HCT116 (cell line): ENCODE measurements around the gene NFE2. TPM values are rescaled to one million over a fixed set of nuclear protein-coding genes. Genes with fewer than 3 reads are reported as not detected.

Experiments
- ATAC-seq: fragments of 200-7000 bp; cut with Tn5 transposase; 2 replicates; pipeline ENCODE4 v1.9.1; 2020; ENCODE audit warnings: mild to moderate bottlenecking, moderate library complexity
- BruUV-seq: library from RNA; stranded (reverse); fragments of 400-500 nt; replicated peaks from 2 replicates; lab custom pipeline; 2021; lab: Mats Ljungman, UMichigan
- CTCF ChIA-PET: fragments of 300-600 bp; sonication (Branson Sonifier 250); formaldehyde crosslinking; loops from one replicate; lab custom pipeline; 2021; ENCODE audit warnings: antibody characterized with exemption; lab: Charles Lee
- POLR2A ChIA-PET: fragments of 300-600, 350-600 bp; sonication (Branson Sonifier 250); formaldehyde crosslinking; loops from one replicate; lab custom pipeline; 2021; ENCODE audit warnings: antibody characterized with exemption; lab: Charles Lee
- RAD21 ChIA-PET, 2 experiments: fragments of 300-600 bp; sonication (Branson Sonifier 250); formaldehyde crosslinking; loops; one replicate each; lab custom pipeline; 2023; ENCODE audit warnings: low total read pairs in 2 of 2; ENCODE audit not compliant: uncharacterized antibody in 2 of 2, unreplicated experiment in 2 of 2, low non-redundant PET in 1 of 2; lab: Charles Lee
- DNase-seq: peaks from one replicate; pipeline ENCODE4 v3.0.0-alpha.2; 2010; ENCODE audit warnings: low read depth, low spot score
- H2AFZ ChIP-seq: fragments of 200-600 bp; shearing (Covaris generic), sonication (generic); 2 replicates; pipeline ENCODE4 v1.6.1; 2017; ENCODE audit warnings: low read depth, mixed run types, mixed read lengths, antibody characterized with exemption, low read length; ENCODE audit not compliant: poor library complexity, severe bottlenecking
- H3K27ac ChIP-seq: 2 replicates; pipeline ENCODE4 v1.5.1; 2012; ENCODE audit warnings: low read depth, low read length
- H3K27me3 ChIP-seq: fragments of 200-600 bp; sonication (generic); 2 replicates; pipeline ENCODE4 v1.6.1; 2016; ENCODE audit warnings: mixed run types, low read length, mixed read lengths; ENCODE audit not compliant: insufficient read depth
- H3K36me3 ChIP-seq, 2 experiments: fragments of 200-500 bp in 1 of 2; fragments of 200-600 bp in 1 of 2; sonication (Bioruptor generic) in 1 of 2; sonication (generic) in 1 of 2; 2 replicates each; pipeline versions ENCODE4 v1.5.1 to v1.6.1; 2014 to 2016; ENCODE audit warnings: low read length in 2 of 2, inconsistent platforms in 1 of 2, mixed read lengths in 1 of 2, mixed run types in 1 of 2; ENCODE audit not compliant: insufficient read depth in 2 of 2, control insufficient read depth in 1 of 2
- H3K4me1 ChIP-seq, 2 experiments: fragments of 200-600 bp in 1 of 2; sonication (generic) in 1 of 2; 2 replicates each; pipeline versions ENCODE4 v1.5.1 to v1.6.1; 2012 to 2017; ENCODE audit warnings: low read length in 2 of 2, inconsistent platforms in 1 of 2, mild to moderate bottlenecking in 1 of 2, mixed read lengths in 1 of 2, mixed run types in 1 of 2, moderate library complexity in 1 of 2; ENCODE audit not compliant: insufficient read depth in 2 of 2, control insufficient read depth in 1 of 2
- H3K4me2 ChIP-seq: fragments of 200-600 bp; sonication (generic); 2 replicates; pipeline ENCODE4 v1.6.1; 2017; ENCODE audit warnings: mixed run types, low read length, mixed read lengths
- H3K4me3 ChIP-seq, 2 experiments: fragments of 200-600 bp in 1 of 2; sonication (generic) in 1 of 2; replicated peaks in 1 of 2; 2 replicates each; pipeline ENCODE4 v1.5.1; 2011 to 2016; ENCODE audit warnings: low read length in 2 of 2, control low read depth in 1 of 2, low read depth in 1 of 2, mild to moderate bottlenecking in 1 of 2, mixed read lengths in 1 of 2, mixed run types in 1 of 2
- H3K79me2 ChIP-seq: fragments of 200-600 bp; sonication (generic); 2 replicates; pipeline ENCODE4 v1.6.1; 2017; ENCODE audit warnings: mild to moderate bottlenecking, mixed run types, low read length, moderate library complexity, mixed read lengths; ENCODE audit not compliant: insufficient read depth
- H3K9ac ChIP-seq: fragments of 200-600 bp; sonication (generic); 2 replicates; pipeline ENCODE4 v1.6.1; 2016; ENCODE audit warnings: low read length, mixed read lengths
- H3K9me2 ChIP-seq: fragments of 200-600 bp; sonication (generic), shearing (Covaris generic); 2 replicates; pipeline ENCODE4 v1.6.1; 2017; ENCODE audit warnings: mixed run types, mild to moderate bottlenecking, moderate library complexity; ENCODE audit not compliant: insufficient read depth
- H3K9me3 ChIP-seq, 2 experiments: fragments of 200-500 bp in 1 of 2; fragments of 200-600 bp in 1 of 2; sonication (Bioruptor generic) in 1 of 2; sonication (generic) in 1 of 2; 2 replicates each; pipeline ENCODE4 v1.6.1; 2014 to 2017; ENCODE audit warnings: low read length in 2 of 2, mixed read lengths in 2 of 2, inconsistent platforms in 1 of 2, low read depth in 1 of 2, mild to moderate bottlenecking in 1 of 2, mixed run types in 1 of 2, moderate library complexity in 1 of 2; ENCODE audit not compliant: control insufficient read depth in 1 of 2, insufficient read depth in 1 of 2
- H4K20me1 ChIP-seq: fragments of 200-600 bp; sonication (generic), shearing (Covaris generic); 2 replicates; pipeline ENCODE4 v1.6.1; 2017; ENCODE audit warnings: mixed run types, mild to moderate bottlenecking, moderate library complexity; ENCODE audit not compliant: insufficient read depth
- ATF3 ChIP-seq: IDR thresholded peaks from 2 replicates; pipeline ENCODE4 v1.6.1; 2012
- CBX3 ChIP-seq: IDR thresholded peaks from 2 replicates; pipeline ENCODE4 v1.6.1; 2012; ENCODE audit warnings: low read depth
- CTCF ChIP-seq, 3 experiments: fragments of 200-600 bp in 1 of 3; sonication (generic) in 1 of 3; IDR thresholded peaks in 2 of 3; conservative IDR thresholded peaks in 1 of 3; 2 replicates each; pipeline ENCODE4 v1.5.1; 2012 to 2017; ENCODE audit warnings: low read depth in 2 of 3, low read length in 2 of 3, antibody characterized with exemption in 1 of 3, borderline replicate concordance in 1 of 3, control low read depth in 1 of 3, mild to moderate bottlenecking in 1 of 3, mixed read lengths in 1 of 3, mixed run types in 1 of 3, moderate library complexity in 1 of 3; ENCODE audit not compliant: insufficient read depth in 1 of 3
- EGR1 ChIP-seq: IDR thresholded peaks from 2 replicates; pipeline ENCODE4 v1.6.1; 2012; ENCODE audit warnings: low read depth
- EZH2phosphoT487 ChIP-seq: fragments of 200-600 bp; IDR thresholded peaks from 2 replicates; pipeline ENCODE4 v1.6.1; 2018; ENCODE audit warnings: antibody characterized with exemption, borderline replicate concordance
- JUND ChIP-seq: IDR thresholded peaks from 2 replicates; pipeline ENCODE4 v1.6.1; 2012
- MAX ChIP-seq: IDR thresholded peaks from 2 replicates; pipeline ENCODE4 v1.6.1; 2012
- POLR2A ChIP-seq: IDR thresholded peaks from 2 replicates; pipeline ENCODE4 v1.7.0; 2011; ENCODE audit warnings: borderline replicate concordance; ENCODE audit not compliant: insufficient read depth, insufficient read length; ENCODE audit errors: extremely low read depth
- SIN3A ChIP-seq: IDR thresholded peaks from 2 replicates; pipeline ENCODE4 v1.6.1; 2012; ENCODE audit warnings: low read depth
- YY1 ChIP-seq: IDR thresholded peaks from 2 replicates; pipeline ENCODE4 v1.6.1; 2011; ENCODE audit warnings: low read length, low read depth, moderate library complexity, mild to moderate bottlenecking; ENCODE audit not compliant: insufficient replicate concordance; ENCODE audit errors: extremely low read depth
- intact Hi-C: fragments of 100-400 bp; cut with micrococcal nuclease; formaldehyde crosslinking; loops from 2 replicates; pipeline ENCODE4 v1.10.0; 2022
- total RNA-seq: library from RNA; stranded (reverse); gene quantifications from one replicate; pipeline ENCODE4 v1.2.1, GENCODE V29; 2021; ENCODE audit not compliant: unreplicated experiment
- TF ChIP-seq, protein P1 (sequence below): IDR thresholded peaks from 2 replicates; pipeline ENCODE4 v1.6.1; 2011; ENCODE audit warnings: mild to moderate bottlenecking, low read length, moderate library complexity; ENCODE audit not compliant: insufficient replicate concordance; ENCODE audit errors: extremely low read depth
- TF ChIP-seq, protein P2 (sequence below): IDR thresholded peaks from 2 replicates; pipeline ENCODE4 v1.6.1; 2012; ENCODE audit warnings: low read depth

NFE2 gene
- total RNA-seq, 1 experiment from 2014 or later: 1.3 TPM

DNA sequence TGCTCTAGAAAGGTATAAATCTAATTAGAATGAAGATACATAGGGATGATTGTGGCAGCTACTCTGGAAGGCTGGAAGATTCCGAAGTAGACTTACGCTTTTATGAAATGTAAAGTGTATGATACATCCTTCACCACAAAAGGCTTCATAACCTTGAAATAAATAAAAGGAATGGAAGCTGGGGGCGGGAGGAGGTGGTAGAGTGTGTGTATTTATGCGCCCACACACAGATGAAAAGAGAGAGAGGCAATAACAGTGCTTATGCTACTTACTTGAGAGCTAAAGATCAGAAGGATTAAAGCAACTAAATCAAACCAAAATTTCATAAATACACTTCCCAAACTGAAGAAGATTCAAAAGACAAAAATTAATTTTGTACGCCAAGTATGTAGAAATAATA, 51.3 kb downstream of the NFE2 start:
- Histone ChIP-seq H3K36me3 (peaks cover 3 to 9% of the 10 kb centered on the region in 2 experiments; a peak in 3 of 4 replicates), H4K20me1 (no peaks in the 10 kb centered on the region), H3K9me3 (no peaks in the 10 kb centered on the region), H3K9ac (no peak overlapping the region), H3K27ac (no peak overlapping the region), H3K79me2 (peaks cover 3% of the 10 kb centered on the region; the same call in 1 of the 2 replicates), H3K27me3 (no peaks in the 10 kb centered on the region)
- intact Hi-C loops: no loop called here
- BruUV-seq: no TSS peak
- no peak for DNase-seq
- CTCF ChIA-PET: no interaction called here
- RAD21 ChIA-PET: no interaction called here
- TF ChIP-seq MAX (no peak), JUND (no peak), SIN3A (no peak), CTCF (IDR thresholded peaks at IDR 0.05 in 2 of 3, conservative IDR thresholded peaks at IDR 0.05 in 1 of 3; ENCODE audit: borderline replicate concordance in 1 of 3, insufficient read depth in 1 of 3, low read depth in 2 of 3, low read length in 2 of 3) (no peak), POLR2A (no peak), EZH2phosphoT487 (no peak), CBX3 (no peak), ATF3 (no peak), EGR1 (no peak), YY1 (no peak)
- TF ChIP-seq, protein P1, sequence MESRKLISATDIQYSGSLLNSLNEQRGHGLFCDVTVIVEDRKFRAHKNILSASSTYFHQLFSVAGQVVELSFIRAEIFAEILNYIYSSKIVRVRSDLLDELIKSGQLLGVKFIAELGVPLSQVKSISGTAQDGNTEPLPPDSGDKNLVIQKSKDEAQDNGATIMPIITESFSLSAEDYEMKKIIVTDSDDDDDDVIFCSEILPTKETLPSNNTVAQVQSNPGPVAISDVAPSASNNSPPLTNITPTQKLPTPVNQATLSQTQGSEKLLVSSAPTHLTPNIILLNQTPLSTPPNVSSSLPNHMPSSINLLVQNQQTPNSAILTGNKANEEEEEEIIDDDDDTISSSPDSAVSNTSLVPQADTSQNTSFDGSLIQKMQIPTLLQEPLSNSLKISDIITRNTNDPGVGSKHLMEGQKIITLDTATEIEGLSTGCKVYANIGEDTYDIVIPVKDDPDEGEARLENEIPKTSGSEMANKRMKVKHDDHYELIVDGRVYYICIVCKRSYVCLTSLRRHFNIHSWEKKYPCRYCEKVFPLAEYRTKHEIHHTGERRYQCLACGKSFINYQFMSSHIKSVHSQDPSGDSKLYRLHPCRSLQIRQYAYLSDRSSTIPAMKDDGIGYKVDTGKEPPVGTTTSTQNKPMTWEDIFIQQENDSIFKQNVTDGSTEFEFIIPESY: no peak
- TF ChIP-seq, protein P2, sequence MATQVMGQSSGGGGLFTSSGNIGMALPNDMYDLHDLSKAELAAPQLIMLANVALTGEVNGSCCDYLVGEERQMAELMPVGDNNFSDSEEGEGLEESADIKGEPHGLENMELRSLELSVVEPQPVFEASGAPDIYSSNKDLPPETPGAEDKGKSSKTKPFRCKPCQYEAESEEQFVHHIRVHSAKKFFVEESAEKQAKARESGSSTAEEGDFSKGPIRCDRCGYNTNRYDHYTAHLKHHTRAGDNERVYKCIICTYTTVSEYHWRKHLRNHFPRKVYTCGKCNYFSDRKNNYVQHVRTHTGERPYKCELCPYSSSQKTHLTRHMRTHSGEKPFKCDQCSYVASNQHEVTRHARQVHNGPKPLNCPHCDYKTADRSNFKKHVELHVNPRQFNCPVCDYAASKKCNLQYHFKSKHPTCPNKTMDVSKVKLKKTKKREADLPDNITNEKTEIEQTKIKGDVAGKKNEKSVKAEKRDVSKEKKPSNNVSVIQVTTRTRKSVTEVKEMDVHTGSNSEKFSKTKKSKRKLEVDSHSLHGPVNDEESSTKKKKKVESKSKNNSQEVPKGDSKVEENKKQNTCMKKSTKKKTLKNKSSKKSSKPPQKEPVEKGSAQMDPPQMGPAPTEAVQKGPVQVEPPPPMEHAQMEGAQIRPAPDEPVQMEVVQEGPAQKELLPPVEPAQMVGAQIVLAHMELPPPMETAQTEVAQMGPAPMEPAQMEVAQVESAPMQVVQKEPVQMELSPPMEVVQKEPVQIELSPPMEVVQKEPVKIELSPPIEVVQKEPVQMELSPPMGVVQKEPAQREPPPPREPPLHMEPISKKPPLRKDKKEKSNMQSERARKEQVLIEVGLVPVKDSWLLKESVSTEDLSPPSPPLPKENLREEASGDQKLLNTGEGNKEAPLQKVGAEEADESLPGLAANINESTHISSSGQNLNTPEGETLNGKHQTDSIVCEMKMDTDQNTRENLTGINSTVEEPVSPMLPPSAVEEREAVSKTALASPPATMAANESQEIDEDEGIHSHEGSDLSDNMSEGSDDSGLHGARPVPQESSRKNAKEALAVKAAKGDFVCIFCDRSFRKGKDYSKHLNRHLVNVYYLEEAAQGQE: no peak
- TF ChIP-seq, all 23 proteins: peak for 0
- Histone ChIP-seq H3K4me3 (no peak overlapping the region), H3K4me2 (no peak overlapping the region), H2AFZ (no peak overlapping the region), H3K4me1 (peaks cover 12 to 13% of the 10 kb centered on the region in 2 experiments), H3K9me2 (no peaks in the 10 kb centered on the region)
- ATAC-seq: no peak
- POLR2A ChIA-PET: no interaction called here
